Left ventricle myocardium inferior (tissue), 1 donor: ENCODE measurements around the gene AGPAT3. TPM values are rescaled to one million over a fixed set of nuclear protein-coding genes. Genes with fewer than 3 reads are reported as not detected.

Experiments used
- DNase-seq: peaks from one replicate; pipeline ENCODE4 v3.0.0-alpha.2; 2020
- H3K27ac ChIP-seq: fragments of 200-600 bp; replicated peaks from 2 replicates; pipeline ENCODE4 v1.8.0; 2021
- H3K27me3 ChIP-seq: fragments of 200-600 bp; 2 replicates; pipeline ENCODE4 v1.8.0; 2021; ENCODE audit warnings: low read depth
- H3K36me3 ChIP-seq: fragments of 200-600 bp; 2 replicates; pipeline ENCODE4 v1.8.0; 2021
- H3K4me1 ChIP-seq: fragments of 200-600 bp; 2 replicates; pipeline ENCODE4 v1.8.0; 2021
- H3K4me3 ChIP-seq: fragments of 200-600 bp; 2 replicates; pipeline ENCODE4 v1.8.0; 2021; ENCODE audit warnings: mild to moderate bottlenecking, moderate library complexity
- H3K9me3 ChIP-seq: fragments of 200-600 bp; replicated peaks from 2 replicates; pipeline ENCODE4 v1.8.0; 2021
- CTCF ChIP-seq: fragments of 200-600 bp; IDR thresholded peaks from 2 replicates; pipeline ENCODE4 v1.8.0; 2021; ENCODE audit warnings: antibody characterized with exemption, mild to moderate bottlenecking, borderline replicate concordance
- intact Hi-C: fragments of 100-400 bp; cut with micrococcal nuclease; formaldehyde crosslinking; loops from one replicate; pipeline ENCODE4 v1.11.0; 2022
- total RNA-seq: library from RNA; stranded (reverse); fragmentation: NEBNext Ultra II Directional; extraction: Animal tissue kit (Norgen Biotek cat#: 25700); gene quantifications from one replicate; pipeline ENCODE4 v1.2.1, GENCODE V29; 2021
- donor health status: DM: no; HTN: yes; CAD: no; lungs with severe emphysema.

The AGPAT3 gene
- total RNA-seq, 1 donor from 2014 or later: 79.6 TPM

- intact Hi-C loops: no loop called here
- Histone ChIP-seq H3K36me3 (peaks cover 14% of the 10 kb centered on the region), H3K4me3 (no peak overlapping the region), H3K4me1 (peaks cover 70% of the 10 kb centered on the region), H3K27me3 (no peaks in the 10 kb centered on the region), H3K27ac (no peak overlapping the region), H3K9me3 (no peaks in the 10 kb centered on the region)
- no peak for TF ChIP-seq CTCF
- DNase-seq: no peak
Measured at GRCh38 chr21:43879348-43880110, 14.5 kb downstream of the AGPAT3 start.

GRCh38 chr21:43880111-43880985, 15.3 kb downstream of the AGPAT3 start:
- no peak for TF ChIP-seq CTCF
- Histone ChIP-seq H3K36me3 (peaks cover 10% of the 10 kb centered on the region), H3K27me3 (no peaks in the 10 kb centered on the region), H3K27ac (peak overlapping the region; percentile 26), H3K4me3 (no peak overlapping the region), H3K4me1 (peaks cover 76% of the 10 kb centered on the region), H3K9me3 (no peaks in the 10 kb centered on the region)
- DNase-seq: no peak
- intact Hi-C loops: no loop called here

- H3K4me3 ChIP-seq: no peak overlapping the region
- H3K27me3 ChIP-seq: no peaks in the 10 kb centered on the region
- no peak for TF ChIP-seq CTCF
- no peaks in the 10 kb centered on the region for H3K9me3 ChIP-seq
- no peak for DNase-seq
- H3K27ac ChIP-seq: no peak overlapping the region
- H3K4me1 ChIP-seq: peaks cover 82% of the 10 kb centered on the region
- peaks cover 7% of the 10 kb centered on the region for H3K36me3 ChIP-seq
- intact Hi-C loops: no loop called here
Measured at GRCh38 chr21:43881283-43881682, 16.3 kb downstream of the AGPAT3 start.

- Histone ChIP-seq H3K27ac (no peak overlapping the region), H3K4me1 (peaks cover 76% of the 10 kb centered on the region), H3K9me3 (no peaks in the 10 kb centered on the region), H3K36me3 (peaks cover 7% of the 10 kb centered on the region), H3K27me3 (no peaks in the 10 kb centered on the region), H3K4me3 (no peak overlapping the region)
- intact Hi-C loops: no loop called here
- no peak for TF ChIP-seq CTCF
- no peak for DNase-seq
Measured at GRCh38 chr21:43881935-43882334, 16.9 kb downstream of the AGPAT3 start.

GRCh38 chr21:43882952-43883545, 18.0 kb downstream of the AGPAT3 start:
- intact Hi-C loops: no loop called here
- Histone ChIP-seq H3K27ac (peak overlapping the region; percentile 59), H3K36me3 (peaks cover 4% of the 10 kb centered on the region), H3K4me3 (no peak overlapping the region), H3K4me1 (peaks cover 76% of the 10 kb centered on the region), H3K27me3 (no peaks in the 10 kb centered on the region), H3K9me3 (no peaks in the 10 kb centered on the region)
- TF ChIP-seq CTCF: no peak
- no peak for DNase-seq
